ENCODE data around the gene SSBP1. TPM values are rescaled to one million over a fixed set of nuclear protein-coding genes. Genes with fewer than 3 reads are reported as not detected.

SSBP1 gene
- total and polyA plus RNA-seq, 2 of the 8 experiments (the other 6 are each of a cell fraction or from before 2014, with no cell fraction given) = 136 to 254 TPM

DNA sequence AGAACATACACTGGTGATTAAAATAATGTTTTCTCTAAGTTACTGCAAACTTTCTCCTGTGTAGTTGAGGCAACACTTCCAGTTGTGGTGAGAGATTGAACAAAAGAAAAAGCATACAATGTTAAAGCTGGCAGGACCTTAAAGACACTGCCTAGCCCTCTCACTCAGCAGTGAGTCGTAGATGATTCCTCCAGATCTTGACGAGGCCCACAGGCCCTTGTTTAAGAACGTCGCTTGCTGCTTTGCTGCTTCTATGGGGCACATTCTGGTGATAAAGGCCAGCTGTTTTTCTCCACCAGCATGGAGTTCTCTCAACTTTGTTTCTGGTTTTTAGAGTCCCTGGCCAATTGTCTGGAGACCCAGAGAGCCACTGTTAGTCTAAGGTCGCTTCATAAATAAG is 33.4 kb upstream of the SSBP1 start (continued):
- TF ChIP-seq, protein P1, sequence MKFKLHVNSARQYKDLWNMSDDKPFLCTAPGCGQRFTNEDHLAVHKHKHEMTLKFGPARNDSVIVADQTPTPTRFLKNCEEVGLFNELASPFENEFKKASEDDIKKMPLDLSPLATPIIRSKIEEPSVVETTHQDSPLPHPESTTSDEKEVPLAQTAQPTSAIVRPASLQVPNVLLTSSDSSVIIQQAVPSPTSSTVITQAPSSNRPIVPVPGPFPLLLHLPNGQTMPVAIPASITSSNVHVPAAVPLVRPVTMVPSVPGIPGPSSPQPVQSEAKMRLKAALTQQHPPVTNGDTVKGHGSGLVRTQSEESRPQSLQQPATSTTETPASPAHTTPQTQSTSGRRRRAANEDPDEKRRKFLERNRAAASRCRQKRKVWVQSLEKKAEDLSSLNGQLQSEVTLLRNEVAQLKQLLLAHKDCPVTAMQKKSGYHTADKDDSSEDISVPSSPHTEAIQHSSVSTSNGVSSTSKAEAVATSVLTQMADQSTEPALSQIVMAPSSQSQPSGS (IDR thresholded peaks at IDR 0.05; ENCODE audit: low read length) = no peak
- TF ChIP-seq FOSL1 (IDR thresholded peaks at IDR 0.05; ENCODE audit: insufficient read depth, low read depth, low read length) = no peak
- TF ChIP-seq CTBP2 (IDR thresholded peaks at IDR 0.05; ENCODE audit: borderline replicate concordance, insufficient read depth, insufficient read length, low read length) = no peak
- TF ChIP-seq CBX5 (IDR thresholded peaks at IDR 0.05; ENCODE audit: low read depth, low read length) = no peak
- no peak for TF ChIP-seq BACH1 (IDR thresholded peaks at IDR 0.05; ENCODE audit: low read length)
- no peak for TF ChIP-seq HDAC2 (IDR thresholded peaks at IDR 0.05; ENCODE audit: borderline replicate concordance in 1 of 2, low read depth in 2 of 2, low read length in 2 of 2)
- TF ChIP-seq EGR1 (IDR thresholded peaks at IDR 0.05; ENCODE audit: borderline replicate concordance, low read depth, low read length) = no peak
- TF ChIP-seq SRF (IDR thresholded peaks at IDR 0.05; ENCODE audit: low read depth, low read length) = no peak
- no peak for TF ChIP-seq BRCA1 (IDR thresholded peaks at IDR 0.05; ENCODE audit: low read depth, low read length)
- no peak for TF ChIP-seq CHD2 (IDR thresholded peaks at IDR 0.05; ENCODE audit: low read length)
